SH-SY5Y (cell line): Measurements from ENCODE around the gene ADORA3.

Source experiments
- GATA2 ChIP-seq: IDR thresholded peaks from 2 replicates; pipeline ENCODE4 v1.6.1; 2011; ENCODE audit warnings: mild to moderate bottlenecking, low read depth, low read length
- GATA3 ChIP-seq: IDR thresholded peaks from 2 replicates; pipeline ENCODE4 v1.6.1; 2011; ENCODE audit warnings: low read depth, mild to moderate bottlenecking, low read length, moderate library complexity

- no peak for TF ChIP-seq GATA2
- TF ChIP-seq GATA3 = no peak
Observed at GRCh38 chr1:111476761-111477309, 26.6 kb downstream of the ADORA3 start.
